Naive thymus-derived CD8-positive, alpha-beta T cell (primary cell): ENCODE data around the gene SLC6A3. TPM values are rescaled to one million over a fixed set of nuclear protein-coding genes. Genes with fewer than 3 reads are reported as not detected.
"Not testable (repeated sequence)": the region's sequence is repeated elsewhere in the genome, so short reads cannot be mapped to it uniquely, and the experiment has no call there.

ENCODE experiments used
- ATAC-seq, 2 donors: fragments of 150-1000 bp; cut with Tn5 transposase in 1 of 2; sonication (Bioruptor Pico), chemical (Tn5 transposase) in 1 of 2; 1 replicate in 1 of 2; 2 replicates in 1 of 2; pipeline ENCODE4 v1.10.0; 2021; ENCODE audit warnings: mild to moderate bottlenecking in 2 of 2, moderate library complexity in 2 of 2
- POLR2A ChIA-PET: fragments of 350-600 bp; sonication (Branson Sonifier 250); formaldehyde crosslinking; loops from one replicate; lab custom pipeline; 2021; ENCODE audit warnings: antibody characterized with exemption; lab: Charles Lee
- DNase-seq, 10 donors: peaks; one replicate each; pipeline versions ENCODE4 v3.0.0 to v3.0.0-alpha.2; 2020 to 2022
- H3K27ac Mint-ChIP-seq, 10 donors: one replicate each; pipeline ENCODE4 v1.8.0; 2020 to 2022; ENCODE audit warnings: mild to moderate bottlenecking in 10 of 10, mixed read lengths in 10 of 10, moderate library complexity in 4 of 10, inconsistent platforms in 1 of 10
- H3K27me3 Mint-ChIP-seq, 5 donors: one replicate each; pipeline ENCODE4 v1.8.0; 2021 to 2022; ENCODE audit warnings: mixed read lengths in 5 of 5
- H3K36me3 Mint-ChIP-seq, 3 donors: one replicate each; pipeline ENCODE4 v1.8.0; 2020 to 2022; ENCODE audit warnings: mixed read lengths in 3 of 3, mild to moderate bottlenecking in 2 of 3, inconsistent platforms in 1 of 3
- H3K4me1 Mint-ChIP-seq, 4 donors: one replicate each; pipeline ENCODE4 v1.8.0; 2021 to 2022; ENCODE audit warnings: mixed read lengths in 4 of 4
- H3K4me3 Mint-ChIP-seq, 10 donors: one replicate each; pipeline ENCODE4 v1.8.0; 2020 to 2022; ENCODE audit warnings: mild to moderate bottlenecking in 10 of 10, mixed read lengths in 10 of 10, moderate library complexity in 6 of 10, inconsistent platforms in 1 of 10
- H3K9me3 Mint-ChIP-seq, 9 donors: one replicate each; pipeline ENCODE4 v1.8.0; 2020 to 2022; ENCODE audit warnings: mixed read lengths in 9 of 9, mild to moderate bottlenecking in 3 of 9, inconsistent platforms in 1 of 9, moderate library complexity in 1 of 9
- polyA plus RNA-seq, 3 donors: library from polyadenylated mRNA; unstranded; fragments of 300-500 nt; fragmentation: Illumina TruSeq; gene quantifications; one replicate each; pipeline ENCODE4 v1.2.3, GENCODE V29; 2021
- total RNA-seq, 8 experiments: library from RNA in 2 of 8; stranded (reverse) in 2 of 8; gene quantifications; one replicate each; pipeline ENCODE4 v1.2.3 and lab custom pipeline; 2021 to 2026

Gene SLC6A3
- total and polyA plus RNA-seq, 5 experiments from 2014 or later: 0.08 to 0.27 (median 0.09) TPM; not detected in 2

- Mint-ChIP-seq H3K9me3 (no peaks in the 10 kb centered on the region), H3K4me3 (no peak overlapping the region), H3K4me1 (peaks cover 8 to 21% (median 11%) of the 10 kb centered on the region in 4 donors), H3K27ac (no peak overlapping the region), H3K27me3 (no peaks in the 10 kb centered on the region), H3K36me3 (peaks cover 0 to 40% (median 3%) of the 10 kb centered on the region in 3 donors)
- no peak for ATAC-seq
- DNase-seq: peak in 1 of 10 donors; percentile 42
- POLR2A ChIA-PET: no interaction called here
Measured at GRCh38 chr5:1476181-1476966, 31.1 kb upstream of the SLC6A3 start.

- H3K9me3 Mint-ChIP-seq, H3K27me3 Mint-ChIP-seq, H3K27ac Mint-ChIP-seq, ATAC-seq, POLR2A ChIA-PET, H3K4me3 Mint-ChIP-seq, DNase-seq: not testable (repeated sequence)
- Mint-ChIP-seq H3K4me1 (peaks cover 7 to 17% (median 9%) of the 10 kb centered on the region in 4 donors), H3K36me3 (peaks cover 0 to 40% (median 3%) of the 10 kb centered on the region in 3 donors)
Measured at GRCh38 chr5:1475544-1475900, 30.3 kb upstream of the SLC6A3 start.

DNA sequence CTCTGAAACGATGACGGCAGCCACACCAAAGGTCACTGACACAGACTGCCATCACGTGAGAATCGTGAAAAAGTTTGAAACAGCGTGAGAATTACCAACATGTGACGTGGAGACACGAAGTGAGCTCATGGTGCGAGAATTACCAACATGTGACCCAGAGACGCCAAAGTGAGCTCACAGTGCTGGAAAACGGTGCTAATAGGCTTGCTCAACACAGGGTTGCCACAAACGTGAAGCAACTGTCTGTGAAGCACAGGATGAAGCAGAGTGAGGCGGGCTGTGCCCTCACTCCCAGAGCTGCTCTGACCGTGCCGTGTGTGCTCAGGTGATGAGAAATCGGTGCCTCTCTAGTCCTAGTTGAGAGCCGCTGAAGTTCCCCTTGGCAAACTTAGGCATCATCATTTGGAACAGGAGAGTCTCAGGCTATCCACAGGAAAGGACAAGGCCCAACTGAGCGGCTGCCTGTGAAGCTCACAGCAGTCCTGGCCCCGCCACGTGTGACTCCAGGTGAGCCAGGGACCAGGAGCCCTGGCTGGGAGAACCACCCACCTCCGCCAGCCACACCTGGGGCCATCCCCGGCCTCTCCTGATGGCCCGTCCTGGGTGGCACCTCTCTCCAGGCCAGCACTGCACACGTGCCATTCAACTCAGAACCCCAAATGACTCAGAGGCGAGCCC lies 29.8 kb upstream of the SLC6A3 start:
- Mint-ChIP-seq H3K9me3 (no peaks in the 10 kb centered on the region), H3K4me1 (peaks cover 2 to 13% (median 4%) of the 10 kb centered on the region in 4 donors), H3K27ac (no peak overlapping the region), H3K36me3 (peaks cover 0 to 44% (median 3%) of the 10 kb centered on the region in 3 donors), H3K27me3 (no peaks in the 10 kb centered on the region), H3K4me3 (no peak overlapping the region)
- POLR2A ChIA-PET: no interaction called here
- no peak for ATAC-seq
- peak in 1 of 10 donors; percentile 57 for DNase-seq

DNA sequence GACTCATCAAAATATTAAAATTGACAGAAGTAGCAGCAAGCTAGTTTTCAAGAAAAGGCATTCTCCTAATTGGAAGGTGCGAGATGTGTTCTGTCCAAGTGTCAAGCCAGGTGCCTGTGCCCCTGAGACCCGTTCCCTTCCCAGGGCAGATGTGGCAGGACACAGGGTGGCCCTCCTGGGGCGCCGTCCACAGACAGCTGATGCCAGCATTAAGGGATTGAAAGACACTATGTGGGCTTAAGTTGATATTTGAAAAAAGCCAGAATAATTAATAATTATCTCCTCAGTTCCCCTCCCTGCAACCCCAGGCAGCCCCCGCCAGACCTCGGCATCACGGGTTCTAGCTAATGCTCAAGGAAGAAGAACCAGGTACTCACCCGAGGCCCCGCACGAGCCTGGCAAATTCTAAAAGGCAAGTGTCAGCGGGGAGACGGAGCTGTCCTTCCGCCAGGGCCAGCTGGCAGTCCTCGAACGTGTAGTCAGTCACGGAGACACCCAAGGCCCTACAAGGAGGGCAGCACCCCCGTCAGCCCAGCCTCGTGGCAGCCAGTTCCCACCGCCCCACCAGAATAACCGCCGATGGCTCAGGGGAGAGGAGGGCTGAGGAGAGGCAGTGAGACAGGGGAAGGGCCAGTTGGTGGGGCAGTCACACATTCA lies 29.1 kb upstream of the SLC6A3 start:
- DNase-seq: peak in 1 of 10 donors; percentile 54
- peaks cover 0 to 44% (median 3%) of the 10 kb centered on the region in 3 donors for H3K36me3 Mint-ChIP-seq
- no peak overlapping the region for H3K27ac Mint-ChIP-seq
- peaks cover 0 to 7% (median 2%) of the 10 kb centered on the region in 4 donors for H3K4me1 Mint-ChIP-seq
- H3K4me3 Mint-ChIP-seq: no peak overlapping the region
- no peaks in the 10 kb centered on the region for H3K9me3 Mint-ChIP-seq
- ATAC-seq: no peak
- POLR2A ChIA-PET: no interaction called here
- H3K27me3 Mint-ChIP-seq: no peaks in the 10 kb centered on the region

- no peak for ATAC-seq
- Mint-ChIP-seq H3K36me3 (peaks cover 0 to 38% (median 3%) of the 10 kb centered on the region in 3 donors), H3K9me3 (no peaks in the 10 kb centered on the region), H3K27ac (peak overlapping the region in 1 of 10 donors; percentile 79), H3K4me3 (no peak overlapping the region), H3K27me3 (no peaks in the 10 kb centered on the region), H3K4me1 (peaks cover 0 to 4% (median under 1%) of the 10 kb centered on the region in 4 donors)
- DNase-seq: peak in 1 of 10 donors; percentile 34
- POLR2A ChIA-PET: no interaction called here
Measured at GRCh38 chr5:1473746-1474145, 28.5 kb upstream of the SLC6A3 start.

GRCh38 chr5:1472964-1473628 lies 27.9 kb upstream of the SLC6A3 start:
- peak overlapping the region in 1 of 10 donors; percentile 79 for H3K27ac Mint-ChIP-seq
- H3K27me3 Mint-ChIP-seq: no peaks in the 10 kb centered on the region
- POLR2A ChIA-PET: no interaction called here
- ATAC-seq (no peak), DNase-seq (peak in 1 of 10 donors; percentile 53)
- H3K9me3 Mint-ChIP-seq: no peaks in the 10 kb centered on the region
- H3K36me3 Mint-ChIP-seq: peaks cover 0 to 33% (median 3%) of the 10 kb centered on the region in 3 donors
- peaks cover 0 to 4% (median 0%) of the 10 kb centered on the region in 4 donors for H3K4me1 Mint-ChIP-seq
- no peak overlapping the region for H3K4me3 Mint-ChIP-seq

- Mint-ChIP-seq H3K4me3 (no peak overlapping the region), H3K36me3 (peaks cover 0 to 32% (median 3%) of the 10 kb centered on the region in 3 donors), H3K4me1 (peaks cover 0 to 4% (median 0%) of the 10 kb centered on the region in 4 donors), H3K27me3 (no peaks in the 10 kb centered on the region), H3K27ac (peak overlapping the region in 2 of 10 donors; percentile 13 to 83), H3K9me3 (no peaks in the 10 kb centered on the region)
- no peak for ATAC-seq
- POLR2A ChIA-PET: no interaction called here
- peak in 1 of 10 donors; percentile 50 for DNase-seq
Measured at GRCh38 chr5:1471997-1472963, 27.0 kb upstream of the SLC6A3 start.

GRCh38 chr5:1471240-1471853 lies 26.1 kb upstream of the SLC6A3 start:
- no peak for ATAC-seq
- POLR2A ChIA-PET: no interaction called here
- H3K9me3 Mint-ChIP-seq: no peaks in the 10 kb centered on the region
- peak overlapping the region in 3 of 10 donors; percentile 48 to 83 (median 57) for H3K27ac Mint-ChIP-seq
- H3K4me3 Mint-ChIP-seq: no peak overlapping the region
- H3K4me1 Mint-ChIP-seq: peaks cover 0 to 4% (median 0%) of the 10 kb centered on the region in 4 donors
- peak in 1 of 10 donors; percentile 9 for DNase-seq
- no peaks in the 10 kb centered on the region for H3K27me3 Mint-ChIP-seq
- H3K36me3 Mint-ChIP-seq: peaks cover 0 to 26% (median 0%) of the 10 kb centered on the region in 3 donors

DNA sequence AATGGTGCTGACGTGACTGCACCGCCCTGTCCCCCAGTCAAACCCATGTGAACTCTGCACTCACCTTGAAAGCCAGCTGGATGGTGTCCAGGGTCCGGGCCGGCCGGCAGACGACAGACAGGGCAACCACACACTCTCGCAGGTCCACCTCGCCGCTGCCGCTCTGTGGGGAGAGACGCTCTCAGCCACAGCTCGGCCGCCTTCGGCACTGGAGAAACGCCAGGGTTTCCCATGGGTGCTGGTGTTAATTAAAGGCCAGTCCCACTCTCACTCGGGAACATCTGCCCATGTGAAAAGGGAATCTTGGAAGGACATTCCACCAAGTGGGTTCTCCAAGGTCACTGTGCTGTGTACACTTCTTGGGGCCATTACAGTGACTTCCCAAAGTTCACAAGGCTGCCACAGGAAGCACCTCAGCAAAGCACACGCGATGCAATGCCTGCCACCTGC lies 25.5 kb upstream of the SLC6A3 start:
- H3K4me1 Mint-ChIP-seq: peaks cover 0 to 4% (median 0%) of the 10 kb centered on the region in 4 donors
- H3K36me3 Mint-ChIP-seq: peaks cover 0 to 24% (median 0%) of the 10 kb centered on the region in 3 donors
- peak overlapping the region in 1 of 10 donors; percentile 48 for H3K27ac Mint-ChIP-seq
- H3K27me3 Mint-ChIP-seq: no peaks in the 10 kb centered on the region
- H3K4me3 Mint-ChIP-seq: no peak overlapping the region
- DNase-seq: no peak
- no peaks in the 10 kb centered on the region for H3K9me3 Mint-ChIP-seq
- POLR2A ChIA-PET: interaction anchor here (1.0 kb wide), 2 partner anchors 21 to 23 kb away, joined by 3 read pairs; no protein-coding TSS in a partner anchor
- no peak for ATAC-seq

DNA sequence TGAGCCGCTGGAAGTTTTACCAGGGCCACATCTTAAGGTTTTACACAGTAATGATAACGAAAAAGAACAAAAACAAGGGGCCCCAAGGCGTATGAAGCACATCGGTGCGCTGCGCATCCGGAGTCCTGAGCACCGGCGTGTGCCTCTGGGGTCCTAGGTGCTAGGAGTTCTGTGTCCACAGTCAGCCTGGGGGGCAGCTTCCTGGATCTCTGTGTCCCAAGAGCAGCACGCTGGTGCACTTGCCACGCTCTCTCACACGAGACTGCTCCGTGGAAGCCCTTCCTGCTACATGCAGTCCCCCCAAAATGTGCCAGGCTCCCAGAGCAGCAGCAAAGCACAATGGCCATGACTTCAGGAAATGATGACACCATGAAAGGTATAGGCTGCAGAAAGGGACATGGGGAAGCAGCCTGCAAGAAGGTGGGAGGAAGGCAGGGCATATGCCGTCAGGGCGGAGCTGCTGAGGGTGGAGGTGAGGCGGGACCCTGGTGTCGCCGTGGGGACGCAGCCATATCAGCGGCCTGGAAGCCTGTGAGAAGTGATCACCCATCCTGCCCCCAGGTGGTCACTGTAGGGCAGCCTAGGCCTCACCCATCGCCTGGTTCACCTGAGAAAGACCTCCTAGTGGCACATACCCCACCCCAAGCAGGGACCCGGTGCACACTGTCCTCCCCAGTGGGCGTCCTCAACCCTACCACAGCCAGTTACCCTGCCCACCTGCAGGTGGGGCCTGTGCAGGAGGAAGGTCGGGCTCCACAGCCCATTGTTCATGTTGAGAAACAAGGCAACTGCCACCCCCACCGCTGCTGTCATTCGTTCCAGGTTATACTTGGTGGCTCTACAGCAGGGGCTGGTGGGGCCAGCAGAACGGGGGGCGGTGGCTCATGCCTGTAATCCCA lies 23.6 kb upstream of the SLC6A3 start:
- Mint-ChIP-seq H3K36me3 (peaks cover 0 to 13% (median 0%) of the 10 kb centered on the region in 3 donors), H3K27me3 (no peaks in the 10 kb centered on the region), H3K27ac (peak overlapping the region in 2 of 10 donors; percentile 36 to 68), H3K4me1 (peaks cover 0 to 4% (median 0%) of the 10 kb centered on the region in 4 donors), H3K9me3 (no peaks in the 10 kb centered on the region), H3K4me3 (no peak overlapping the region)
- POLR2A ChIA-PET: interaction anchor here (1.0 kb wide), 1 partner anchor 89 kb away, joined by 3 read pairs; no protein-coding TSS in a partner anchor
- no peak for ATAC-seq
- peak in 1 of 10 donors; percentile 57 for DNase-seq
